Stimulated activated CD4-positive, alpha-beta T cell treated with anti-CD3 and anti-CD28 coated beads, TNF-alpha, amount 100 ng/mL, for 4 hours (primary cell): ENCODE data around the gene MLIP.

Source experiments
- DNase-seq, 3 experiments: peaks; one replicate each; pipeline ENCODE4 v3.0.0-alpha.2; 2020; ENCODE audit warnings: low read depth in 3 of 3

MLIP gene

DNA sequence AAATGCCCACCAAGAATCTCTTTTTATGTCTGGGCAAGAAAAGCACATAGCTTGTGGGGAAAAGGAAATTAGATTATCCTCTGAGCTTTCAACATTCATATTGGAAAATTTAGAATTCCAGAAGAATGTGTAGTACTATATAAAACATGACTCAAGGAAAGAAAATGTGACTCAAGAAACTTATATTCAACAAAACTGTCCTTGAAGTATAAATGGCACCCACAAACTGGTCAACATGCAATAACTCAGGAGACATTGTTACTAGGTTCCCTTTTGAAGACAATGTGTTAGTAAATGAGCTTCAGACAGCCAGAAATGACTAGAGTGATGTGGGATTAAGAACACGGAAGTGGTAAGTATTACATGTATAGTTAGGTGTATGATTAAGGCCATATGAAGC is 170.9 kb downstream of the MLIP start:
- DNase-seq: no peak

DNA sequence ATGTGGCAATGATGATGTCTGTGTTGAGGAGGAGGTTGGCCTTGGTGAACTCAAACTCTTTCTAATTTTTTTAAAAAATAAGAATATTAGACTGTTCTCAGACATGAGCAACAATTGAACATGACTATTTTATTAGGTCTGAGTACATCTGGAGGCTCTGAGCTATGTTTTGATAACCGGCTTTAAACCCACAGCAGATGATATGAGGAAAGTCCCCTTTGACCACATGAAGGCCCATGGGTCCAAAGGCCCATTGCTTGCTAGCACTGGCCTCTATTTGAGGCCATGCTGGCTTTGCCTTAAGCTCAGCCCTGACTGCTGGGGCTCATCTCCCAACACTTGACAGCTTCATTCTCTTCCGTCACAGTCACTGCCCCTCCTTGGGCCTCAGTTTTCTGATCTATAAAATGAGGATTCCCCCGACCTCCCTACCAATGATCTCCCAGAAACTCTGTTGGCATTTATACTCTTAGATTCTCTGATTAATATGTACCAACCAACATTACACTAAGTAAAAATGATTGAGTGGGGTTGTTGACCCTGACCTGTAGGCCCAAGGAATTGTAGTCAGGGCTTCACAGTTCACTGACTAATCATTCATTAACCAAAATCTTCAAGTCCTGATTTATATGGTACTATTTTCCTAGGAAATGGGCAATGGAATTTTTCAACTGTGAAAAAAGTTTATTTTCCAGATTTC is 173.1 kb downstream of the MLIP start:
- DNase-seq: no peak

DNA sequence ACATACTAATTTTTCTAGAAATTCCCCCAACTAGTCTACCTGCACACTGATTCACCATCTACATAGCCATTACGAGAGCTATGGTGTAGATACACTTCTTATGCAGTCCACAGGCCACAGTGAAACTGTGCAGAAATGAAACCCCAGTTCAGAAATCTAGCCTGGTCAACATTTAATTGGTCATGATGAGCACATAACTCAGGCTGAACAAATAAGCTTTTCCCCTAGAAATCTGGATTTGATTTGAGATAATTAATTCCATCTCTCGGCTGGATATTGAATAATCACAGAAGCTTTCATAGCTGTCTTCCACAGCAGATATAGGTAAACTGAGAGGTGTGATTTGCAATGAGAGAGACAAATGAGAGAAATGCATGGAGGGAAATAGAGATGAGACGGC is 174.4 kb downstream of the MLIP start:
- DNase-seq: no peak

DNA sequence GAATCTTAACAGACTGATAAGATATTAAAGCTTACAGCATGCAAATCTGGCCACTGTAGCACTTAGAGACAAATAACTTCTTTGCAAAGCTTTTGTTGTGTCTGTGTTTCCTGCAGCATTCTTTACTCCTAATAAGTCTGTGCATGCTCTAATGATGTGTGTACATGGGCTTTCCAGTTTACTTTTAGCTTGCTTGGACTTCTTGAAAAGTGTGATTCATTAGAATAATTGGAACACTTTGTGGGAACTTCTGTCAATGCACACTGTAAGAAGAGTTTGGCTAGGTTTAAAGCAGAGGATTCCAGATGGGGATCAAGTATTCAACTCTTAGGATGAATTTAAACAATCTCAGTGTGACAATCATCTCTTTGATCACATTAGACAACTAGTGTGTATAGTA is 174.9 kb downstream of the MLIP start:
- DNase-seq: no peak

DNA sequence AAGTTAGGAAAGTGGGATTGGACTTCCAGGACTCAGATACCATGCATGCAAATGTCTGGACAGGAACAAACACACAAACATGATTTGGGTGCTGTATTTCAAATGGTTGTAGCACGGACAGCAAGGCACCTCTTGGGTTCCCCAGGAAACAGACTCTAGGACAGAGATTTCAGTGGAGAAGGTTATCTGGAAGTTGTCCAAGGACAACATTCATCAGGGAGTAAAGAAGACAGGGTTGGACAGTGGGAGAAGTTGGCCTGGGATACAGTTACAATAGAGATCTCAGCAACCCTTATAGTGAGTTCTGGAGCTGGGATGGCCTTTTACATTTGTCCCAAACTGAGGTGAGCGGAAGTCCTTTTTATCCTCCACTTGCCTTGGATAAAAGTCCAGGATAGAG is 177.2 kb downstream of the MLIP start:
- no peak for DNase-seq

DNA sequence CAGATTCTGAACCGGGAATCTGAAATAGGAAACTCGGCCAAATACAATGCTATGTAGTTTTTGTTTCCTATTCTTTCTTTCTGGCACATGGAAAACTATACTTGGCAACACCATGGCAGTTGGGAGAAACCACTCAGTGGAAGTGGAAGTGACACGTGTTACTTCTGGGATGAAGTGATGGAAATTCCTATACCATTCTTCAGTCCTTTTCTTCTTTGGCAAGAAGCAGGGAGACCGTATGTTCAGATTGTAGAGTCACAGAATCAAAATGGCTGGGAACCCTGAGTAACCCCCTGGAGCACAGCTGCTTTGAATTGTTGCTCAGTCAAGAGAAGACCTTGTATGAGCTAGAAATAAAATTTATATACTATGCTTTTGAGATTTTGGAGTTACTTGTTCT is 178.2 kb downstream of the MLIP start:
- no peak for DNase-seq

DNA sequence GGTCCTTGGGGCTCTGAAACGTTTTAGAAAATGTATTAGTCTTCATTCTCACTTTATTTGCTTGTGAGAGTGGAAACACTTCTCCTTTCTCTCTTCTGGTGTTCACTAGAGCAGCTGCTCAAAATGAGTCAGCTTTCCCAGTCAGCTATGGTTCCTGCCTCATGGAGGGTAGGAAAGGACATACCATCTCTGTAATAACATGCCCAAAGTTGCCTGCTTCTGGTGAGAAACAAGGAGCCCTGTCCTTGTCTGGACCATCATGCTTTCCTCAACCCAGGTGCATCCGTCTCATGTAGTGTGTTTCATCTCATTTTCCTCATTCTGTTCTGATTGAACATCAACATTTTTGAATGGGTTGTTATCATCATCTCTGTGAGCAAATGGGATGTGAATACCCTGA is 179.9 kb downstream of the MLIP start:
- no peak for DNase-seq

DNA sequence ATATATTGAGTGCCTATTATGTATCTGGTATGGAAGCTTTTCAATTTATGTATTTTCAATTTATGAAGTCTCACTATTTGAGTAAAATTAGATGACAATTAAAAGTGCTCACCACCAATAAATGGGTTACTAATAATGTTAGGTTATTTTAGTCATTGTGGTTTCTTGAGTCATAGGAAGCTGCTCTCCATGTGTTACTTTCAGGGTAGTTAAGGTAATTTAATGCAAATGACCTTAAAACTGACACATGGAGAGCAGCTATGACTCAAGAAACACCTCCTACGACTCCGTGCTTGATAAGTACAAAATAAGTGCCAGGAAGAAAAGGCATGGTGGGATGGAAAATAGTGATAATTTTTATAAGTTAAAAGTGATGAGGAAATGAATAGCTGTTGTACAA is 180.5 kb downstream of the MLIP start:
- DNase-seq: no peak

DNA sequence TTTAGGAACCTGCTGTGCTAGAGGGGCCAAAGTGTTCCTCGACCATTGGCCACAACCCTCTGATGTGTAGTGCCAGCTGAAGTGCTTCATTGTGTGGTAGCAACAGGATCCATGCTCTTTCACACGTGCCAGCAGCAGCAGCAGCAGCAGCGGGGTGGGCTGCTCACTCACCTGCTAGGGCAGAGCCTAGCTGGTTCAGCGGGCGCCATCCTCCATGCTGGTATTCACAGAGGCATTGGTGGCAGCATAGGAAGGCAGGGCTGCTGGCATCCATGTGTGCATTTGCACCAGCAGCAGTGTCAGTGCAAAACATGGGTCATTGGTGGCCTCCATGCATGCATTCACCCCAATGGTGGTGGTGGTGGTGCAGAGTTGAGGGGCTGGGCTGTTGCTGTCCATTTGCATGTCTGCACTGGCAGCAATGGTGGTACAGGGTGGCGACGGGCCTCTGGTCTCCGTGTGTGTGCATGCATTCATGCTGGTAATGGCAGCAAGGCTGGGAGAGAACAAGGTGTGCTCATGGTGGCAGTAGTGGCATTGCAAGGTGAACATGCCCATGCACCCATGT is 183.8 kb downstream of the MLIP start:
- DNase-seq: no peak

DNA sequence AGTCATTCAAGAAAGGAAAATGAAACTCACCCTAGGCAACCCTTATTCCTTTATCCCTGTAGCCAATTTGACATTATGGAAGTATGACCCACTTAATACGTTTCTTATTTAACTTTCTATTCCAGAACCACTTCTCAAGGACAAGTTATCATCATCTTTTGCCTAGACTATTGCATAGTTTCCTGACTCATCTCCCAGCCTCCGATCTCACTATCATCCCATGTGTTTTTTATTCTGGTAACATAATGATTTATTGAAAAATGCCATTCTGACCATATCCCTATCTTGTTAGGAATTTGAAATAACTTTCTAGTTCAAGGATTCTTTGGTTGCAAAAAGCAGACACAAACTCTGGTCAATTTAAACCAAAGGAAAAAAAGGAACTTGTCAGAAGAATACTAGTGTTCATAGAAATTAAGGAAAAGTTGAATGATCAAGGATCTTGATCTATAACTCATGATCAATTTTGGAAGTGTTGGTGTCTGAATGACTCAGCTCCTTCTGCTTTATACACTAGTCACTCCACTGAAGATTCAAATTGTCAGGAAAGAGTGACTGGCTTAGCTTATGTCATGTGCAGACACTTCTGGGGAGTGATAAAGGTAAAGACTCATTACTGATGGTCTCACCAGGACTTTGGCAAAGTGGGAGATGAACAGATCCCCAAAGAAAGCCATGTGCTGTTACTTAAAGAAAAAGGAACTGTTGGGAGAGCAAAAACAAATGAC is 188.5 kb downstream of the MLIP start:
- DNase-seq: no peak

DNA sequence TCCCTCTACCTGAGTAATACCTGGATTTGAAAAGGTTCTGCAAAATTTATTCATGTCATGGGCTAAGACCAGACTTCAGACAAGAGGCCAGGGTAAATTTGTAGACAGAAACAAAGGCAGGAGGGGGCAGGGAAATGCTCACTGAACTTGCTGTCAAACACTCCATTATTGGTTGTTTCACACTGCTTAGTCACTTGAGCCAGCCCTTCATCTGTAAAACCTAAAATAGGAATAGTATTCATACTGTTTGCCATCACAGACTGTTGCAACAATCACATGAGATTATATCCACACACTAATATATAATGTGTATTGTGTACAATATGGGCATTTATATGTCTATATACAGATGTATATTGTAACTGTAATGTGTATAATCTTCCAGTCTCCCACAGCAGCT is 190.5 kb downstream of the MLIP start:
- no peak for DNase-seq

DNA sequence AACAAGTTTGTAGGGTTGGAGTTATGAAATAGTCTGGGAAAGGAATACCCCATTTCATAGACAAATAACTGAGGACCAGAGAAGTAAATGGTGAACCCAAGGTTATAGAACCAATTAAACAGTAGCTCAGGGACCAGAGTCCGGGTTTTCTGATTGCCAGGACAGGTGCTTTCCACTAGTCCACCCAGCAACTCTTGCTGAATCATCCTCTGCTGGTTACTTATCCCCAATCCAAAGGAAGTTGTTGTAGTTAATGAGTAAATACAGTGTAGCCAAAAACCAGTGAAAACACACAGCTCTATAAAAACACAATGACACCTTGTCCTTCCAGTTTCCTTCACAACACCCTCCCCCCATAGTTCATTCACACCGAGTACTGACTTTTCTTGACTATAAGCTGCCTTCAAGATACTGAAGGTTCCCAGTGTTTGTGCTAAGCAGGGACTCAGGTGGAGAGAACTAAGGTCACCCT is 196.2 kb downstream of the MLIP start:
- no peak for DNase-seq

DNA sequence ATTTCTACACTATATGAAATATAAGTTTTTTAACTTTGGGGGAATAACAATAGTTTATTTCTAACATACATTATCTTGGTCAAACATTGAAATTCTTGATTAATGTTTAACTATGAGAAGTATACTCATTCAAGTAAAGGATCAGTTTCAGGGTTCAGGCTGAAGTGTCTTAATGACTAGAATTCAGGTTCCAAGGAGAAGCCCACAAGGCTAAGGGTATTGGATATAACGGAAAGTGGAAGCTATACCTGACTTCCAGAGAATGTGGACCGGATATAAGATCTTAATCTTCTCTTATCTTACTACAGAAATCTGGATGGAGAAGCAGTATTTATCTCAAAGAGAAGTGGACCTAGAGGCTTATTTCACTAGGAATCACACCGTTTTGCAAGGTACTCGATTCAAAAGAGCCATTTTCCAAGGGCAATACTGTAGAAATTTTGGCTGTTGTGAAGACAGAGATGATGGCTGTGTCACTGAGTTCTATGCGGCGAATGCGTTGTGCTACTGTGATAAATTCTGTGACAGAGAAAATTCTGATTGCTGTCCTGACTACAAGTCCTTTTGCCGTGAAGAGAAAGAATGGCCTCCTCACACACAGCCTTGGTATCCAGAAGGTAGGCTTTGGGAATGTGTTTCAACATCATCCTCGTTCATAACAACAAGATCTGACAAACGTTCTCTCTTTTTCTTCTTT is 197.2 kb downstream of the MLIP start, which contains the start of gene TINAG:
Gene TINAG, plus strand, starts transcription at position 153 of the 697 bp plus-strand sequence. Its CDS starts 110 bp downstream, at position 263.
- no peak for DNase-seq

DNA sequence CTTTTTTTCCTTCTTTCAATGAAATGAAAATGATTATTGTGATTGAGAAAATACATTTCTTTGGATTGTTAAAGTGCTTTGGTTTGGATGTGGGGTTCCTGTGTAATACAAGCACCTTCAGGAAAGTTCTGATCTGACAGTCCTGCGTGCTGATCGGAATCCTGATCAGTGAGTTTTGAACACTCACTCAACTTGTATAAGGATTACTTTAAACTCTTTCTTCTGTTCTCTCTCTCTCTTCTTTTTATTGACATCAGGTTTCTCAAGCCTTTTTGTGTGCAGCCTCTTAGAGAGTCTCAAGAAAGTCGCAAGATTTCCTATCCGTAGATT is 197.7 kb downstream of the MLIP start:
- DNase-seq: no peak

DNA sequence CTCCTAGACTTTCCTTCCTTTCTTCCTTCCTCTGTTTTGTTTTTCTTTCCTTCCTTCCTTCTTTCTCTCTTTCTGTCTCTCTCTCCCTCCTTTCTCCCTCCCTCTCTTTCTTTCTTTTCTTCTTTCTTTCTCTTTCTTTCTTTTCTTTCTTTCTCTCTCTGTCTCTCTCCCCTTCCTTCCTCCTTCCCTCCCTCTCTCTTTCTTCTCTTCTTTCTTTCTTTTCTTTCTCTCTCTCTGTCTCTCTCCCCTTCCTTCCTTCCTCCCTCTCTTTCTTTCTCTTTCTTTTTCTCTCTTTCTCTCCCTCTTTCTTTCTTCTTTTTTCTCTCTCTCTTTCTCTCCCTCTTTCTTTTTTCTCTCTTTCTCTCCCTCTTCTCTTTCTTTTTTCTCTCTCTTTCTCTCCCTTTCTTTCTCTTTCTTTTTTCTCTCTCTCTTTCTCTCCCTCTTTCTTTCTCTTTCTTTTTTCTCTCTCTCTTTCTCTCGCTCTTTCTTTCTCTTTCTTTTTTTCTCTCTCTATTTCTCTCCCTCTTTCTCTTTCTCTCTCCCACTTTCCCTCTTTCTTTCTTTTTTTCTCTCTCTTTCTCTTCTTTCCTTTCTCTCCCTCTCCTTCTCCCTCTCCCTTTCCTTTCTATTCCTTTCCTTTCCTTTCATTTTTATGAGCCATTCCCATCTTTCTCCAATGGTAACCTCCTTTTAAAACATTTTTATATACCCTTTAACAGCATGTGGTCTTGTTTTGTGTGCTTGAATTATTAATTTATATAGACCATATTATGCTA is 199.3 kb downstream of the MLIP start:
- no peak for DNase-seq

DNA sequence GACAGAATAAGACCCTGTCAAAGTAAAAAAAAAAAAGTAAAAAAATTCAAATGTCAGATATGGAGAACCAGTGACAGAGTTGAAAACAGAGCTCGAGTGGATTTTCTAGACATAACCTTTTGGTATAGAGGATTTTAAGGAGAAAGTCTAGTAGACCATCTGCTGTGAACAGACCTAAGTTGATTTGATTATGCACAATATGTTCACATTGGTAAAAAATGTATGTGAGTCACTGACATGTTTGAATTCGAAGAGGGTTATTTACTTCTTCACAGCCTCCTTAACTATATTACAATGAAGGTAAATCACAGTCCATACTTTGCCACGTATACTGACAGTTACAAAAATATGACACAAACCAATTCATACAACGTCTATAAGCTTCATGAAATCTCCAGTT is 204.4 kb downstream of the MLIP start:
- no peak for DNase-seq
